Brain microvascular endothelial cell (primary cell): Measurements from ENCODE around the gene RGS12.

Source experiments
- DNase-seq: peaks from one replicate; pipeline ENCODE4 v3.0.0-alpha.2; 2020
- H3K27ac ChIP-seq: fragments of 250-450 bp; sonication (Bioruptor Pico); 2 replicates; pipeline ENCODE4 v1.5.1; 2020; ENCODE audit warnings: mild to moderate bottlenecking, moderate library complexity
- H3K27me3 ChIP-seq: fragments of 250-450 bp; sonication (Bioruptor Pico); replicated peaks from 2 replicates; pipeline ENCODE4 v1.5.1; 2020; ENCODE audit warnings: mild to moderate bottlenecking
- H3K36me3 ChIP-seq: fragments of 250-450 bp; sonication (Bioruptor Pico); replicated peaks from 2 replicates; pipeline ENCODE4 v1.5.1; 2020; ENCODE audit warnings: mild to moderate bottlenecking
- H3K4me3 ChIP-seq: 2 replicates; pipeline ENCODE4 v1.5.1; 2011; ENCODE audit warnings: low read depth, mild to moderate bottlenecking, control low read depth, low read length, moderate library complexity
- in situ Hi-C: cut with HindIII; loops from 2 replicates; pipeline ENCODE4 v1.10.0; 2017; ENCODE audit warnings: low sequenced_read_pairs, low pct_ligation_motif_present
- TF ChIP-seq, protein P1 (sequence below): IDR thresholded peaks from 2 replicates; pipeline ENCODE4 v1.5.1; 2011; ENCODE audit warnings: low read depth, mild to moderate bottlenecking, moderate library complexity, low read length, control low read depth, inconsistent platforms; ENCODE audit errors: missing control alignments

Gene RGS12

GRCh38 chr4:3302786-3303564 lies 10.2 kb downstream of the RGS12 start:
- no peak overlapping the region for H3K27ac ChIP-seq
- H3K4me3 ChIP-seq, result no peak overlapping the region
- no peak for DNase-seq
- TF ChIP-seq, protein P1, sequence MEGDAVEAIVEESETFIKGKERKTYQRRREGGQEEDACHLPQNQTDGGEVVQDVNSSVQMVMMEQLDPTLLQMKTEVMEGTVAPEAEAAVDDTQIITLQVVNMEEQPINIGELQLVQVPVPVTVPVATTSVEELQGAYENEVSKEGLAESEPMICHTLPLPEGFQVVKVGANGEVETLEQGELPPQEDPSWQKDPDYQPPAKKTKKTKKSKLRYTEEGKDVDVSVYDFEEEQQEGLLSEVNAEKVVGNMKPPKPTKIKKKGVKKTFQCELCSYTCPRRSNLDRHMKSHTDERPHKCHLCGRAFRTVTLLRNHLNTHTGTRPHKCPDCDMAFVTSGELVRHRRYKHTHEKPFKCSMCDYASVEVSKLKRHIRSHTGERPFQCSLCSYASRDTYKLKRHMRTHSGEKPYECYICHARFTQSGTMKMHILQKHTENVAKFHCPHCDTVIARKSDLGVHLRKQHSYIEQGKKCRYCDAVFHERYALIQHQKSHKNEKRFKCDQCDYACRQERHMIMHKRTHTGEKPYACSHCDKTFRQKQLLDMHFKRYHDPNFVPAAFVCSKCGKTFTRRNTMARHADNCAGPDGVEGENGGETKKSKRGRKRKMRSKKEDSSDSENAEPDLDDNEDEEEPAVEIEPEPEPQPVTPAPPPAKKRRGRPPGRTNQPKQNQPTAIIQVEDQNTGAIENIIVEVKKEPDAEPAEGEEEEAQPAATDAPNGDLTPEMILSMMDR, result no peak
- H3K27me3 ChIP-seq, result no peaks in the 10 kb centered on the region
- H3K36me3 ChIP-seq, result no peaks in the 10 kb centered on the region
- in situ Hi-C loops, result no loop called here

DNA sequence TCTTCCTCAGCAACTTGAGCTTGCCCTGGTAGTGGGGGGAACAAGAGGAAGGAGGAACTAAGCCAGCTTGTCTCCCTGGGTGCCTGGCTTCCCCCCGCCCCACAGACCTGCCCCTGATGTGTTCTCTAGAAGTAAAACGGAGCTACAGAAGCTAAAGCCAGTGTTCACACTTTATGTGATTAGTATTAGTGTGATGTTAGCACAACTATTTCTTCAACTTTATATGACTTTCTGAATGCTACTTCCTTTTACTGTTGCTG lies 10.7 kb downstream of the RGS12 start:
- DNase-seq, result no peak
- Histone ChIP-seq H3K27me3 (no peaks in the 10 kb centered on the region), H3K36me3 (no peaks in the 10 kb centered on the region), H3K27ac (no peak overlapping the region), H3K4me3 (no peak overlapping the region)
- TF ChIP-seq, protein P1, result no peak
- in situ Hi-C loops, result no loop called here

- in situ Hi-C loops, result no loop called here
- Histone ChIP-seq H3K27ac (no peak overlapping the region), H3K36me3 (no peaks in the 10 kb centered on the region), H3K27me3 (no peaks in the 10 kb centered on the region), H3K4me3 (no peak overlapping the region)
- TF ChIP-seq, protein P1, result no peak
- DNase-seq, result no peak
Observed at GRCh38 chr4:3303923-3304710, 11.3 kb downstream of the RGS12 start.

DNA sequence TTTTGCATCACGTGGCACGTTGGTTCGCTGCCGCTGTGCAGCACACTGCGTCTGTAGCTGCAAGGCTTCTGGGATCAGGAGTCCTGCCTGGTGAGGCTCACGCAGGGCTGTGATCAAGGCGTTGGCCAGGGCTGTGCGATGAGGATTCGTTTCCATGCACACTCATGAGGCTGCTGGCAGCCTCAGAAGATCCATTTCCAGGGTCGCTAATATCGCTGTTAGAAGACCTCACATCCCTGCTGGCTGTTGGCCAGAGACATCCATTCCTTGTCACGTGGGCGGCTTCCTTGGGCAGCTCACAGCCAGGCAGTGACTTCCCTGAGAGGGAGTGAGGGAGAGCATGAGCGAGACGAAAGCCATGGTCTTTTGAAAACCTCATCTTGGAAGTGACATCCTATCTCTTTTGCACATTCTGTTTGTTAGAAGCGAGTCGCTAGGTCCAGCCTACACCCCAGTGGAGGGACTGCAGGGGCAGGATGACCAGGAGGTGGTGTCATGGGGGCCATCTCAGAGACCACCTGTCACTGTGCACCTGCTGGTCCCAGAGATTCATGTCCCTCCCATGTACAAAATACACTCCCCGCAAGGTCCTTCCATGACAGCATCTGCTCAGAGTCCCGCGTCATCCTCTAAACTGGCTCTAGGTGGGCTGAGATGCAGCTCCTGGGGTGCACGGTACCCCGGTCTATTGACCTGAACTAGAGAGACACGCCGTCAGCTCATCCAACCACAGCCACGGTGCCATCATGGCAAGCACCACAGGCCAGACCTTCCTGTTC lies 12.2 kb downstream of the RGS12 start:
- Histone ChIP-seq H3K27ac (no peak overlapping the region), H3K4me3 (no peak overlapping the region), H3K36me3 (no peaks in the 10 kb centered on the region), H3K27me3 (no peaks in the 10 kb centered on the region)
- in situ Hi-C loops, result no loop called here
- TF ChIP-seq, protein P1, result no peak
- no peak for DNase-seq

DNA sequence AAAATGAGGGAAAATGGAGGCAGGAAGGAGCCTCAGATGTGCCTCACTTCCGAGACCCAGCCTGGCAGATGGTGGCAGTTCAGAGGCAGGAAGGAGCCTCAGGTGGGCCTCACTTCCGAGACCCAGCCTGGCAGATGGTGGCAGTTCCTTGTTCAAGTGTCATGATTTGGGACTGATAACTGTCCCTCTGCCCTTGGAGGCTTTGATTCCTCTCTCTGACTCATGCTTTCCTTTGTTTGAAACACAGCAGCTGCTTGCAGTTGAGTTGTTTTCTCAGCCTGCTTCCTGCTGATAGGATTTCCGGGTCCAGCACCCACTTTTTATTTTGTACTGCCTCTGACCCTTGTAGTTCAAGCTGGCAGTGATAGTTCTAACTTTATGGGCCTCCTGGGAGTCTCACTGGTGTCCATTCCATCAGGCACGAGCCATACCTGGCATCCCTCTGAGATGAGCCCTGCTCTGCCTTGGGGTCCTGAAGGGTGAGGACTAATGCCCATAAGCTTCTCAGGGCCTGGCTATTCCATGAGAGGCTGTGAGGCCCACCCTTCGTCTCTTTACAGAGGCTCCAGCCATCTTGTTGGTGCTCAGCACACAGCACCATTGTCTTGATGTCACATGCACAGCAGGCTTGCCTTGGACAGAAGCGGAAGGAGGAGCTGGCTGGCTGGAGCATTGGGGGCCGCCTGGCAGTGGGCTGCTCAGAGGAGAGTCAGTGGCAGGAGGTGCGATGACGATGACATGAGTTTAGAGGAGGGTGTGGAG lies 13.0 kb downstream of the RGS12 start:
- in situ Hi-C loops, result no loop called here
- H3K27me3 ChIP-seq, result no peaks in the 10 kb centered on the region
- TF ChIP-seq, protein P1, result no peak
- no peak overlapping the region for H3K27ac ChIP-seq
- no peak overlapping the region for H3K4me3 ChIP-seq
- H3K36me3 ChIP-seq, result no peaks in the 10 kb centered on the region
- no peak for DNase-seq
